Measurements from ENCODE around the gene LPAR5.

Gene LPAR5

DNA sequence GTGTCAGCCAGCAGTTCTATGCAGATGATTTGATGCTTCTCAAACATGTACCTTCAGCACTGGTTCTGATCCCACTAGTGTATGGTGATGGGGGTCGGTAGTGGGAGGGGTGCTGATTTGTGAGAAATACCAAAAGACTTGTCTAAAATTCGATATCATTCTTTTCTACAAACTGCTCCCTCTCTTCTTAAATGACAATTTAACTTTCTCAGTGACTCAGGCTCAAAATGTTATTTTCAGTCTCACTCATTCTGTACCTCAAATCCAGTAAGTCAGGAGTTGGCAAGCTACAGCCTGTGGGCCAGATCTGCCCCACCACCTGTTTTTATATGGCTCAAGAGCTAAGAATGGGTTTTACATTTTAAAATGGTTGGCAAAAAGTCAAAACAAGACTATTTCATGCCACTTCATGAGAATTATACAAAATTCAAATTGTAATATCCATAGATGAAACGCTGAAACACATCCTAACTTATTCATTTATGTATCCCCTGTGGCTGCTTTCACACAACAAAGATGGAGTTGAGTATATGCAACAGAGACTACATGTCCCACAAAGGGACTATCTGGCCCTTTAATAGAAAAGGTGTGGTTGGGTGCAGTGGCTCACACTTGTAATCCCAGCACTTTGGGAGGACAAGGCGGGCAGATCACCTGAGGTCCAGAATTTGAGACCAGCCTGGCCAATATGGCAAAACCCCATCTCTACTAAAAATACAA is 61.0 kb downstream of the LPAR5 start:
- no peak for TF ChIP-seq ZNF274 (IDR thresholded peaks at IDR 0.05; ENCODE audit: low read depth, low read length)
- H3K4me3 ChIP-seq (ENCODE audit: low read length): no peak overlapping the region

DNA sequence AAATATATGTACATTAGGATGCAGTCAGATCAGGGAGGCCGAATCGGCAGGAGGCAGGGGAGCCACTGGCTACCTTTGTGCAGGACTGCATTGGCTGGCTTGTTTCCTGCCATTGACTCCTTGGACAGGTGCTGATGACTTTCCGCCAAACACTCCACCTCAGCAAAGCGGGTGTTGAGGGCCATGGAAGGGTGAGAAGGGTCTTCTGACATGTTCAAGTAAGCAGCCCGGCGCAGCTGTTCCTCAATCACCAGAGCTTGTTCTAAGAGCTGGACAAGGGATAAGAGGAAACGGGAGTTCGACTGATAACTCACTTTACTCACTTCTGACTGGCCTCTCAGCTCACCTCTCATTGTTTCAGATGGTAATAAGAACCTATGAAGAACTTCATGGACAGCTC is 62.8 kb downstream of the LPAR5 start:
- H3K4me3 ChIP-seq (ENCODE audit: low read length): no peak overlapping the region
- no peak for TF ChIP-seq ZNF274 (IDR thresholded peaks at IDR 0.05; ENCODE audit: low read depth, low read length)

DNA sequence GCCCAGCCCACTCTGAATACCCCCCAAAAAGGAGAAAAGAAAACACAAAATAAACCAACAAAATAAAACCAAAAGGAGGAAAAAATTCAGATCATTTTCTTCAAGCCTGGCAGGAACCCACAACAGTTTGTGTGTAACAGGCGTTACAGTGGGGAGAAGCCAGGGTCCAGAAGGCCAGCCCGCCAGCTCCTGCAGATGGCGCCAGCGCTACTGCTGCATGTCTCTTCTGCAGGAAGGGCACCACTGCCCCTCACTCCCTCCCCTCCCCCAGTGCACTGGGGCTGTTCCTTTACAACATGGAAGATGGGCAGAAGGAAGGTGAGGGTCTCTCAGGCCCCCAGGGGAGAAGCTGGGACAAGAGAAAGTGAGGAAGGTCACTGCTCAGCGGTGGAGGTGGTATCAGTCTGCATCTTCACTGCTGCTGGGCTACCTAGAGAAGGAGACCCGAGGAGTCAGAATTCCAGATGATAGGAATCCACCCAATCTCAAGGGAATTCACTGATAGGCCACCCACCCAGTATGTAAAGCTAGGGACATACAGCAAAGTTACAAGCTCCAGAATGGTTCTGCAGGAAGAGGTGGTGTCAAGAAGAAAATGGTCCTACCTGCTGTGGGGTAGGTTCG is 65.4 kb downstream of the LPAR5 start:
- no peak for TF ChIP-seq ZNF274 (IDR thresholded peaks at IDR 0.05; ENCODE audit: low read depth, low read length)
- H3K4me3 ChIP-seq (ENCODE audit: low read length): no peak overlapping the region

DNA sequence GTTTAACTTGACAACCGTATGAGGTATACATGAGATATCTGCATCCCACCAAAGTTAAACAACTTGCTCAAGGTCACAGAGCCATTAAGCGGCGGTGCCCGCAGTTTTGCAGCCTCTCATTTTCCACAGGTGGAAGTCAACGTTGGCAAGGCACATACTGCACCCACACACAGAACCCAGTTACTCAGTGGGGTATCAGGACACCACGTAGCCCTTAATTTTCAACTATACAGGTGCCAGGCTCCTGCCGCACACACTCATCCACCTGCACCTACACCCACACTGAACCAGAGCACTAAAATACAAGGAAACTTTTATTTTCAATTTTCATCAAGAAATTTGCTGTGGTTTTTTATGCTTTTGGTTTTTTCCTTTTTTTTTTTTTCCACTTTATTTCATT is 66.0 kb downstream of the LPAR5 start:
- no peak for TF ChIP-seq ZNF274 (IDR thresholded peaks at IDR 0.05; ENCODE audit: low read depth, low read length)

DNA sequence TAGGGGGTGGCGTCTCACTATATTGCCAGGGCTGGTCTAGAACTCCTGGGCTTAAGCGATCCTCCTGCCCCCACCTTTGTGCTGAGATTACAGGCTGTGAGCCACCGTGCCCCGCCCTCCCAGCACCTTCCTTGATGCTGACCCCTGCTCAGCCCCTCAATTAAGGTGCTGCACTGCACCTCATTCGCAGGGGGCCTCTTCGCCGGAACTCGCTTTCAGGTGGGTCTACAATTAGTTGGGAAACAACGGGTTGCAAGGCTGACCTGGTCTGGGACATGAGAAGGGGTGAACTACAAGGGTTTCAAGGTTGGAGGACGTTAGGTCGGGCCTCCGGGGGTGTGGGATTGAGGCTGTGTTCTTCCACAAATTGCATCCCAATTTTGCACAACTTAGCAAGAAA is 66.4 kb downstream of the LPAR5 start:
- H3K4me3 ChIP-seq (ENCODE audit: low read length): no peak overlapping the region

More for the DNA sequence above, 66.0 kb downstream of the LPAR5 start:
- no peak overlapping the region for H3K4me3 ChIP-seq (ENCODE audit: low read length)

More for the DNA sequence above, 66.4 kb downstream of the LPAR5 start:
- no peak for TF ChIP-seq ZNF274 (IDR thresholded peaks at IDR 0.05; ENCODE audit: low read depth, low read length)

Measured in GM08714 (cell line).